NCI-H748 (cell line): ENCODE measurements around the gene USP17L30.
"Not testable (repeated sequence)": the region's sequence is repeated elsewhere in the genome, so short reads cannot be mapped to it uniquely, and the experiment has no call there.

Experiments used
- DNase-seq: peaks from one replicate; lab custom pipeline; 2025; ENCODE audit not compliant: unreplicated experiment; lab: John Stamatoyannopoulos, UW

The USP17L30 gene, protein sequence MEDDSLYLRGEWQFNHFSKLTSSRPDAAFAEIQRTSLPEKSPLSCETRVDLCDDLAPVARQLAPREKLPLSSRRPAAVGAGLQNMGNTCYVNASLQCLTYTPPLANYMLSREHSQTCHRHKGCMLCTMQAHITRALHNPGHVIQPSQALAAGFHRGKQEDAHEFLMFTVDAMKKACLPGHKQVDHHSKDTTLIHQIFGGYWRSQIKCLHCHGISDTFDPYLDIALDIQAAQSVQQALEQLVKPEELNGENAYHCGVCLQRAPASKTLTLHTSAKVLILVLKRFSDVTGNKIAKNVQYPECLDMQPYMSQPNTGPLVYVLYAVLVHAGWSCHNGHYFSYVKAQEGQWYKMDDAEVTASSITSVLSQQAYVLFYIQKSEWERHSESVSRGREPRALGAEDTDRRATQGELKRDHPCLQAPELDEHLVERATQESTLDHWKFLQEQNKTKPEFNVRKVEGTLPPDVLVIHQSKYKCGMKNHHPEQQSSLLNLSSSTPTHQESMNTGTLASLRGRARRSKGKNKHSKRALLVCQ

GRCh38 chr4:9362829-9363228 is at the start of gene USP17L30:
TSS of gene USP17L30 (plus strand) at chr4:9363129. CDS start at chr4:9363129, 0 bp downstream.
- DNase-seq, result not testable (repeated sequence)

DNA sequence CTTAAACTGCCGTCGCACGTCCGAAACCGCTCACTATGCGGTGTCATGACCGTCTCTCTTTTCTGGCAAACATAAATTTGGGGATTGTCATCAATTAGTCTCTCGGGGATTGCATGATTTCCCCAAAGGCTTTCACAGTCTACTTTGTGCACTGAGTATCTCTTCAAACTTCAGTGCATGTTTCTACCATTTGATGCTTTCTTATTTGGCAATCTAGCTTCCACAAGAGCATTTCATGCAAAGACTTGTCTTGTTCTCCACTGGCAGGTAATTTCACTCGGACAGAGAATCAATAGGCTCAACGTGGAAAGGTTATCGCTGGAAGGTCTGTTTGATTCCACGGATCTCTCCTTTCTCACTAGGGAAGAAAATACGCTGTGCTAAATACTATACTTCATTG is 38.7 kb upstream of the USP17L30 start:
- not testable (repeated sequence) for DNase-seq

DNA sequence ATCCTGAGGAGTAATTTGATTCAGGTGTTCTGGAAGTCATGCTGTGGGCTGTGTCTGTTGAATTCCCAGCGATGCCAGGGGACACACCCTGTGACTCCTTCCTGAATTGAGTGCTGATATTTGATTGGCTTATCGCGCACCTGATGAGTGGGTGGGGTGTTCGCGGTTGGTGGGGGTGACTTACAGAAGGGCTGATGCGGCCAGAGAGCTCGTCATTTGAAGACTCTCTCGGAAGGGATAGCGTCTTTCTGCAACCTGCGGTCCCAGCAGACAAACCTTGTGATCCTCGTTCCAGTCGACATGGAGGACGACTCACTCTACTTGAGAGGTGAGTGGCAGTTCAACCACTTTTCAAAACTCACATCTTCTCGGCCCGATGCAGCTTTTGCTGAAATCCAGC is 38.1 kb upstream of the USP17L30 start, which contains the start of gene USP17L24:
Gene USP17L24, plus strand, starts transcription at position 301 of the 400 bp plus-strand sequence. Its CDS starts 0 bp downstream, at position 301.
- not testable (repeated sequence) for DNase-seq

DNA sequence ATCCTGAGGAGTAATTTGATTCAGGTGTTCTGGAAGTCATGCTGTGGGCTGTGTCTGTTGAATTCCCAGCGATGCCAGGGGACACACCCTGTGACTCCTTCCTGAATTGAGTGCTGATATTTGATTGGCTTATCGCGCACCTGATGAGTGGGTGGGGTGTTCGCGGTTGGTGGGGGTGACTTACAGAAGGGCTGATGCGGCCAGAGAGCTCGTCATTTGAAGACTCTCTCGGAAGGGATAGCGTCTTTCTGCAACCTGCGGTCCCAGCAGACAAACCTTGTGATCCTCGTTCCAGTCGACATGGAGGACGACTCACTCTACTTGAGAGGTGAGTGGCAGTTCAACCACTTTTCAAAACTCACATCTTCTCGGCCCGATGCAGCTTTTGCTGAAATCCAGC is 33.3 kb upstream of the USP17L30 start, which contains the start of gene USP17L25:
Gene USP17L25, plus strand, starts transcription at position 301 of the 400 bp plus-strand sequence. Its CDS starts 0 bp downstream, at position 301.
- not testable (repeated sequence) for DNase-seq

GRCh38 chr4:9334358-9334757 is 28.6 kb upstream of the USP17L30 start, which contains the start of gene USP17L26:
TSS of gene USP17L26 (plus strand) at chr4:9334658. CDS start at chr4:9334658, 0 bp downstream.
- DNase-seq, result not testable (repeated sequence)

DNA sequence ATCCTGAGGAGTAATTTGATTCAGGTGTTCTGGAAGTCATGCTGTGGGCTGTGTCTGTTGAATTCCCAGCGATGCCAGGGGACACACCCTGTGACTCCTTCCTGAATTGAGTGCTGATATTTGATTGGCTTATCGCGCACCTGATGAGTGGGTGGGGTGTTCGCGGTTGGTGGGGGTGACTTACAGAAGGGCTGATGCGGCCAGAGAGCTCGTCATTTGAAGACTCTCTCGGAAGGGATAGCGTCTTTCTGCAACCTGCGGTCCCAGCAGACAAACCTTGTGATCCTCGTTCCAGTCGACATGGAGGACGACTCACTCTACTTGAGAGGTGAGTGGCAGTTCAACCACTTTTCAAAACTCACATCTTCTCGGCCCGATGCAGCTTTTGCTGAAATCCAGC is 23.8 kb upstream of the USP17L30 start, which contains the start of gene USP17L5:
Gene USP17L5, plus strand, starts transcription at position 301 of the 400 bp plus-strand sequence. Its CDS starts 0 bp downstream, at position 301.
- DNase-seq, result not testable (repeated sequence)

DNA sequence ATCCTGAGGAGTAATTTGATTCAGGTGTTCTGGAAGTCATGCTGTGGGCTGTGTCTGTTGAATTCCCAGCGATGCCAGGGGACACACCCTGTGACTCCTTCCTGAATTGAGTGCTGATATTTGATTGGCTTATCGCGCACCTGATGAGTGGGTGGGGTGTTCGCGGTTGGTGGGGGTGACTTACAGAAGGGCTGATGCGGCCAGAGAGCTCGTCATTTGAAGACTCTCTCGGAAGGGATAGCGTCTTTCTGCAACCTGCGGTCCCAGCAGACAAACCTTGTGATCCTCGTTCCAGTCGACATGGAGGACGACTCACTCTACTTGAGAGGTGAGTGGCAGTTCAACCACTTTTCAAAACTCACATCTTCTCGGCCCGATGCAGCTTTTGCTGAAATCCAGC is 19.1 kb upstream of the USP17L30 start, which contains the start of gene USP17L27:
Gene USP17L27, plus strand, starts transcription at position 301 of the 400 bp plus-strand sequence. Its CDS starts 0 bp downstream, at position 301.
- not testable (repeated sequence) for DNase-seq

DNA sequence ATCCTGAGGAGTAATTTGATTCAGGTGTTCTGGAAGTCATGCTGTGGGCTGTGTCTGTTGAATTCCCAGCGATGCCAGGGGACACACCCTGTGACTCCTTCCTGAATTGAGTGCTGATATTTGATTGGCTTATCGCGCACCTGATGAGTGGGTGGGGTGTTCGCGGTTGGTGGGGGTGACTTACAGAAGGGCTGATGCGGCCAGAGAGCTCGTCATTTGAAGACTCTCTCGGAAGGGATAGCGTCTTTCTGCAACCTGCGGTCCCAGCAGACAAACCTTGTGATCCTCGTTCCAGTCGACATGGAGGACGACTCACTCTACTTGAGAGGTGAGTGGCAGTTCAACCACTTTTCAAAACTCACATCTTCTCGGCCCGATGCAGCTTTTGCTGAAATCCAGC is 14.3 kb upstream of the USP17L30 start, which contains the start of gene USP17L28:
Gene USP17L28, plus strand, starts transcription at position 301 of the 400 bp plus-strand sequence. Its CDS starts 0 bp downstream, at position 301.
- not testable (repeated sequence) for DNase-seq

GRCh38 chr4:9350866-9351265 is 12.1 kb upstream of the USP17L30 start:
- DNase-seq, result not testable (repeated sequence)

DNA sequence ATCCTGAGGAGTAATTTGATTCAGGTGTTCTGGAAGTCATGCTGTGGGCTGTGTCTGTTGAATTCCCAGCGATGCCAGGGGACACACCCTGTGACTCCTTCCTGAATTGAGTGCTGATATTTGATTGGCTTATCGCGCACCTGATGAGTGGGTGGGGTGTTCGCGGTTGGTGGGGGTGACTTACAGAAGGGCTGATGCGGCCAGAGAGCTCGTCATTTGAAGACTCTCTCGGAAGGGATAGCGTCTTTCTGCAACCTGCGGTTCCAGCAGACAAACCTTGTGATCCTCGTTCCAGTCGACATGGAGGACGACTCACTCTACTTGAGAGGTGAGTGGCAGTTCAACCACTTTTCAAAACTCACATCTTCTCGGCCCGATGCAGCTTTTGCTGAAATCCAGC is 9.6 kb upstream of the USP17L30 start, which contains the start of gene USP17L29:
Gene USP17L29, plus strand, starts transcription at position 301 of the 400 bp plus-strand sequence. Its CDS starts 0 bp downstream, at position 301.
- DNase-seq, result not testable (repeated sequence)

- not testable (repeated sequence) for DNase-seq
Observed at GRCh38 chr4:9379881-9380280, 17.0 kb downstream of the USP17L30 start.

DNA sequence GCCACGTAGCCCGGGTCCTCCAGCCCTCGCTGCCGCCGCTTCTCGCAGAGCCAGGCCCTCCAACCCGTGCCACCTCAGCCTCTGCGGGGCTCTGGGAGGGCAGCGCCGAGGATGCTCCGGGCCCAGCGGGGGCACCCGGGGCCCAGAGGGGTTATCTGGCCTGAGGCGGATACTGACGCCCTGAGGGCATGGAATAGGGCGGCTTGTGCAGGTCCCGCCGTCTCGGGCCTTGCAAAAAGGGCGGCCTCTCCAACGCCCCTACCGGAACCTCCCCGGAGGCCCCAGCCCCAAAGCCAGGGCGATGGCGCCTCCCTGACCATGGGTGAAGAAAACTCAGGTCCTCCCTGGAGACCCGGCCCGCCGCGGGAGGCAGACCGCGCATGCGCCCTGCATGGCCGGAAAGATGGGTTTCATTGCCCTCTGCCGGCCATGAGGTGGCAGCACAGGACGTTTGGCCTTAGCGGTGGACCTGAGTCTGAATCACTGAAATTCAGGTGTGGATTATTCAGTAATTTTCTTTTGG is 18.1 kb downstream of the USP17L30 start:
- peak; percentile 31 for DNase-seq

- no peak for DNase-seq
Observed at GRCh38 chr4:9384126-9384525, 21.2 kb downstream of the USP17L30 start.

- not testable (repeated sequence) for DNase-seq
Observed at GRCh38 chr4:9389001-9389400, 26.1 kb downstream of the USP17L30 start.

DNA sequence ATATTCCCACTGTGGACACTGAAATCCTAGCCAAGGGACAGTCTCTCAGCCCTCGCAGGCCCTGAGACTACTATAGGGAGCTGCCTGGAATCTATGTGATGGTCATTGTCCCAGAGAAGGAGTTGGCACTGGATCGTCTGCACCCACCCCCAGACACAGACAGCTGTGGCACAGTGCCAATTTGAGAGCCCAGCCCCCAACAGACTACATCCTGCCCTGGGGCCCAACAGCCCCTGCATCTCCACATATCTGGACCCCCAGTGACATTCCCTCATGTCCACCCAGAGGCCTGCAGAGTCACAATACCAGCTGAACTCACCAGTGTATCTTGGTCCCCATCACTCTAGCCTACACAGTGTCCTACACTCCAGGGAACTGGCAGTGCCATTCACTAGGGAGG is 42.8 kb downstream of the USP17L30 start:
- DNase-seq, result not testable (repeated sequence)

DNA sequence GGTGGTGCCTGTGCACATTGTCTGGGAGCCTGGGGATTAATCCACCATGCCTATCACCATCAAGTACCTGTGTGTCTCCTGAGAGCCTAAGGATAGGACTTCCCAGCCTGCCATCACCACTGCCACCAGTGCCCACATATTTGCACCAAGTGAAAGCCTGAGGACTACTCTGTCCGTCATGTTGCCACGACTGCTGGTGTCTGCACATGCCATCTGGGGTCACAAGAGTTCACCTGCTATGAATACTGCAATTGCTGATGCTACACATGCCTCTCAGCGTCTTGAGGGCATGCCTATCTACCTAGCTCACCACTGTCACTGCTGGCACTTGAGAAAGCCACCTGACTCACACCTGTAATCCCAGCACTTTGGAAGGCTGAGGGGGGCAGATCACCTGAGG is 43.6 kb downstream of the USP17L30 start:
- not testable (repeated sequence) for DNase-seq

DNA sequence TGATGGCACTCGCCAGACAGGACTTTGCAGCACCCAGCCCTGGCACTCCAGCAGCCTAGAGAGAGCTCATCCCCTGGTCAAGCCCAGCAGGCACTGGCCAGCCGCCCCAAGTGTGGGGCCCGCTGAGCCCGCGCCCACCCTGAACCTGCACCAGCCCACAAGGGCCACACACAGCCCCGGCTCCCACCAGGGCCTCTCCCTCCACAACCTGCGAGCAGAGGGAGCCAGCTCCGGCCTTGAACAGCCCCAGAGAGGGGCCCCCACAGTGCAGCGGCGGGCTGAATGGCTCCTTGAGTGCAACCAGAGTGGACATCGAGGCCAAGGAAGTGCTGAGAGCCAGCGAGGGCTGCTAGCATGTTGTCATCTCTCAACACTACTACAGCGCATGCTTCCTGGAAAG is 46.9 kb downstream of the USP17L30 start:
- DNase-seq, result no peak
